HG02759 (cell line): ENCODE measurements around the gene FOSB.

Experiments used
- ATAC-seq: cut with Tn5 transposase; IDR thresholded peaks from one replicate; pipeline ENCODE4 v1.9.1; 2021; ENCODE audit warnings: mild to moderate bottlenecking, moderate library complexity; ENCODE audit not compliant: unreplicated experiment

Gene FOSB

DNA sequence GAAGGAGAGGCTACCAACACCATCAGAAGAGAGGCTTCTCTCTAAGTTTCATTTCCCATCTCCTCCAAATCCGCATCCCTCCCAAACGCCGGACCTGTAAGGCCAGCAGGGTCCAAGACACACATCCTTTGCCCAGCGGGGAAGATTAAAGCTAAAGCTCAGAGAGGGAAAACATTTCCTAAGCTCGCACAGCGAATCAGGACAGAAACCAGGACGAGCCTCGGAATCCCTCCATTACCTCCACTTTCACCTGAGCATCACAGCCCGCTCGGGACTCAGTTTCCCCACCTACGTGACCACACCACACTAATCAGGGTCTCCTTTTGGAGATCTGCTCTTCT is 711 bp upstream of the FOSB start:
- ATAC-seq = no peak

DNA sequence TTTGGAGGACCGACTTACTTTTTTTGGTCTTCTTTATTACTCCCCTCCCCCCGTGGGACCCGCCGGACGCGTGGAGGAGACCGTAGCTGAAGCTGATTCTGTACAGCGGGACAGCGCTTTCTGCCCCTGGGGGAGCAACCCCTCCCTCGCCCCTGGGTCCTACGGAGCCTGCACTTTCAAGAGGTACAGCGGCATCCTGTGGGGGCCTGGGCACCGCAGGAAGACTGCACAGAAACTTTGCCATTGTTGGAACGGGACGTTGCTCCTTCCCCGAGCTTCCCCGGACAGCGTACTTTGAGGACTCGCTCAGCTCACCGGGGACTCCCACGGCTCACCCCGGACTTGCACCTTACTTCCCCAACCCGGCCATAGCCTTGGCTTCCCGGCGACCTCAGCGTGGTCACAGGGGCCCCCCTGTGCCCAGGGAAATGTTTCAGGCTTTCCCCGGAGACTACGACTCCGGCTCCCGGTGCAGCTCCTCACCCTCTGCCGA is 409 bp downstream of the FOSB start:
- no peak for ATAC-seq

DNA sequence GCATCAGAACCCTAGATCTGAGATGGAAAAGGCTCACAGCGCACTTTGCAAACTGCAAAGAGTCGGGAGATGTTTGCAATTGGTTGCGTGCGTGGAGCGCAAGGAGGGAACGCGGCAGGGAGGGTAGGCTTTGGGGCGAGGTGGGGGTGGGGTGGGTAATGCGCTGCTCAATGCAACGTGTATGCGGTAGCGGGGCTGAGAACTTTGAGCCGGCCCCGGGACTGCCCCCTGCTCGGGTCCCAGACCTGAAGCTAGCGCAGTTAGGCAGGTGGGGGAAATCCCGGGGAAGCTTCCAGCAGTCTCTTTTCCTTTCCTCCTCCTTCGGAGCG is 971 bp downstream of the FOSB start:
- peak; percentile 27 for ATAC-seq

DNA sequence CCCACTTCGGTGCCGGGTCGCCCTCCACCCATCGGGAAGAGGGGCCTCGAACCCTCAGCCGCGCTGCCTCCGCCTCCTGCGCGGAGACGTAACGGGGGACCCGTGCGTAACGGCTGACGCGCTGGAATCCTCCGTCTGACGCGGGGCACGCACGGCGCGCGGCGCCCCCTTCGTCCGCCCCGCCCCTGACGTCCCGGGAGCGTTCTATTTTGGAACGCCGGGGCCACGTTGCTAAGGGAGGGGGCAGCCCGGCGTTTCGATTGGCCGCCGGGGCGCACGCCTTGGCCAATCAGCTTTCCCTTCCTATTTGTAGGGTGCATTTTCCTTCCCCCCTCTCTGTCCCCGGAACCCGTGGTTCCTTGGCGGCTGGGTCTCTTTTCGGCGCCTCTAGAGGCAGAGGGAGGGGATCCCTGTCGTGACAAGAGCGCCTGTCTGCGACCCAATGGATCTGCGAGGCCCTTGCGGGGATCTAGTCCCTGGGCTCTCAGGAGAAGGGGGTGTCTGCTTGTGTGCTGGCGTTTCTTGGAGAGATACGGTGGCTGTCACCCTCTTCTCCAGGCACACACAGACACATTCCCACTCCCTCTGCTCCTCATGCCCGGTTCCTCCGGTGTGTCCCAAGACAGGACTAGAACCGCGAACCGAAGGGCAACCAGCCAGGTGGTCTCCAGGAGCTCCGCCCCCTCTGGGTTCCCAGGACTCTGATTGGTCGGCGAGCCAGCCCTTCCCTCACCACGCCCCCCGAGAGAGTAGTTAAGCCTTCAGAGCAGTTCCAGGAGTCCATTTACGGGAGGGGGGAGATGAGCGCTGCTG is 1.5 kb downstream of the FOSB start:
- peak; percentile 69 for ATAC-seq

DNA sequence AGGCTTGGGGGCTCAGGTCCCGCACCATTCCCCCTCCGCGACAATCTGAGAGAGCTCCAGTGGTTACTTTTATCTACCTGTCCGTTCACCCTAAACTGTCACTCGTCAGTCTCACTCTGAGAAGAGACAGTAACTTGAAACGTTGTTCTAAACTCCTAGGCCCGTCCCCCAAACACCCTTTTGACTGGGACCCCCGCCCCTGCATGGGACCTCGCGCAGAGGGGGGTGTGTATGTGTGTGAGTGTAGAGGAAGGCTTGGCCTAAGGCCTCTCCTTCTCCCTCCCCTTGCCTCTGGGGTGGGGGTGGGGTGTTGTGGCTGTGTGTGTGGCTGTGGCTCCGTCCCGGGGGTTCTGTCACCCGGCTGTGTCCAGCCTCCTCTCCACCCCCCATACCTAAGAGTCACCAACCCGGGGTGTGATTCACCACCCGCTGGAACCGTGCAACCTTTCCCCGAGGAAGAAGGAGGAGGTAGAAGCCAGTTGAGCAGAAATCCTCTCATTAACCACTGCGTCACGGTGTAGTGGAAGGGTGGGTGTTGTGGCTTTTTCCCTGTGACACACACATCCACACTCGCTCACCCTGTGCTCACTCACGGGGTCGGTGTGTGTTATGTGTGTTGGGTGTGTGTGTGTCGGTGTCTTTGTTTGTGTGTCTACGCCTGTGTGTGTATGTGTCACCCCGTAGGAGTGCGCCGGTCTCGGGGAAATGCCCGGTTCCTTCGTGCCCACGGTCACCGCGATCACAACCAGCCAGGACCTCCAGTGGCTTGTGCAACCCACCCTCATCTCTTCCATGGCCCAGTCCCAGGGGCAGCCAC is 2.4 kb downstream of the FOSB start:
- ATAC-seq = no peak

DNA sequence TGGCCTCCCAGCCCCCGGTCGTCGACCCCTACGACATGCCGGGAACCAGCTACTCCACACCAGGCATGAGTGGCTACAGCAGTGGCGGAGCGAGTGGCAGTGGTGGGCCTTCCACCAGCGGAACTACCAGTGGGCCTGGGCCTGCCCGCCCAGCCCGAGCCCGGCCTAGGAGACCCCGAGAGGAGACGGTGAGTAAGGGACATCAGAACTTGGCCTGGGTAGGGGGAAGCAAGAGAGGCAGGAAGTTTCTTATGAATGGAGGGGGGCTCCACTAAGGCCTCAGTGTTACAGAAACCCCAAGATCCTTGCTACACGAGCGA is 2.9 kb downstream of the FOSB start:
- no peak for ATAC-seq

DNA sequence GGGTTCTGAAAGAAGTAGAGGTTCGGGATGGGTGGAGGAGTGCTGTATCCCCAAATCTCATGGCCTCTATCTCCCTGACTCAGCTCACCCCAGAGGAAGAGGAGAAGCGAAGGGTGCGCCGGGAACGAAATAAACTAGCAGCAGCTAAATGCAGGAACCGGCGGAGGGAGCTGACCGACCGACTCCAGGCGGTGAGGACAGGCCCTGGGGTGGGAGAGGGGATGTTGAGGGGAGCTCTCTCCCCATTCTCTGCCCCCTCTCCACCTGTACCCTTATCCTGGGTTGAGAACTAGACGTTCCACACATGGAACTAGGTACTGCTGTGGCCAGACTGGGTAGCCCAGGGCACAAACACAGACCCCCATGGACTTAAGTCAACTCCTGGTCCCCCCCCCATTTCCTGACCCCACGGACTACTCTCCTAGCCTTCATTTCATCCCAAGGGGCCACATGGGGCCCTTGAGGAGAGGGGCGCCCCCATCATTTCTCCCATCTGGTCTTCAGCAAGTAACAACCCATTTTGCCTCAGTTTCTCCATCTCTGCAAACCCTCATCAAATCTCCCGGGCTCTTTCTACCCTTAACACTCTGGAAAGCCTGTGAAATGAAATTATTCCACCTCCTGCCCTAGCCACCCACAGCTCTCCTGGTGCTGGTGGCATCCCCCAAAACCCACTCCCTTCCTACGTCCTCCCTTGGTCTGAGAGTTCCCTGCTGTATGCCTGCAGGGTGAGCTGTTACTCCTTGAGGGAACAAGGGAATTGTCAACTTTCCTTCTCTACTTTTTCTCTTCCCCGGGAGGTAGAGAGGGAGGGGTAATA is 3.5 kb downstream of the FOSB start:
- ATAC-seq = no peak

DNA sequence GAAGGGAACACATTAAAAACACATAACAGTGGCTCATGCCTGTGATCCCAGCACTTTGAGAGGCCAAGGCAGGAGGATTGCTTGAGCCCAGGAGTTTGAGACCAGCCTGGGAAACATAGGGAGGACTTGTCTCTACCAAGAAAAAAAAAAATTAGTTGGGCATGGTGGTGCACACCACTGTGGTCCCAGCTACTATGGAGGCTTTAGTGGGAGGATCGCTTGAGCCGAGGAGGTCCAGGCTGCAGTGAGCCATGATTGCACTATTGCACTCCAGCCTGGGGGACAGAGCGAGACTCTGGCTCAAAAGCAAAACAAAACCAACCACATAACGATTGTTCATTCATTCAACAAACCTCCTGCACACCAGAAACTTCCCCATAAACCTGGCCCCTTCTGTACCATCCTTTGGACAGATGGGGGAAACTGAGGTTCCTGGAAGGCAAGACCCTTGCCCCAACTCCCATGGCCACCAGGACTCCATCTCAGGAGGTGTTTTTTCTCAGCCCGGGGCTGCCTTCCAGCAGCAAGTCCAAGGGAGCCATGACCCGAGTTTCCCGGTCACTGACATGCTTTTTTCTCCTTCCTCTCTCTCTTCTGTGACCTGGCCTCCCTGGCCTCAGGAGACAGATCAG is 4.3 kb downstream of the FOSB start:
- ATAC-seq = no peak

DNA sequence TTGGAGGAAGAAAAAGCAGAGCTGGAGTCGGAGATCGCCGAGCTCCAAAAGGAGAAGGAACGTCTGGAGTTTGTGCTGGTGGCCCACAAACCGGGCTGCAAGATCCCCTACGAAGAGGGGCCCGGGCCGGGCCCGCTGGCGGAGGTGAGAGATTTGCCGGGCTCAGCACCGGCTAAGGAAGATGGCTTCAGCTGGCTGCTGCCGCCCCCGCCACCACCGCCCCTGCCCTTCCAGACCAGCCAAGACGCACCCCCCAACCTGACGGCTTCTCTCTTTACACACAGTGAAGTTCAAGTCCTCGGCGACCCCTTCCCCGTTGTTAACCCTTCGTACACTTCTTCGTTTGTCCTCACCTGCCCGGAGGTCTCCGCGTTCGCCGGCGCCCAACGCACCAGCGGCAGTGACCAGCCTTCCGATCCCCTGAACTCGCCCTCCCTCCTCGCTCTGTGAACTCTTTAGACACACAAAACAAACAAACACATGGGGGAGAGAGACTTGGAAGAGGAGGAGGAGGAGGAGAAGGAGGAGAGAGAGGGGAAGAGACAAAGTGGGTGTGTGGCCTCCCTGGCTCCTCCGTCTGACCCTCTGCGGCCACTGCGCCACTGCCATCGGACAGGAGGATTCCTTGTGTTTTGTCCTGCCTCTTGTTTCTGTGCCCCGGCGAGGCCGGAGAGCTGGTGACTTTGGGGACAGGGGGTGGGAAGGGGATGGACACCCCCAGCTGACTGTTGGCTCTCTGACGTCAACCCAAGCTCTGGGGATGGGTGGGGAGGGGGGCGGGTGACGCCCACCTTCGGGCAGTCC is 5.0 kb downstream of the FOSB start:
- no peak for ATAC-seq

DNA sequence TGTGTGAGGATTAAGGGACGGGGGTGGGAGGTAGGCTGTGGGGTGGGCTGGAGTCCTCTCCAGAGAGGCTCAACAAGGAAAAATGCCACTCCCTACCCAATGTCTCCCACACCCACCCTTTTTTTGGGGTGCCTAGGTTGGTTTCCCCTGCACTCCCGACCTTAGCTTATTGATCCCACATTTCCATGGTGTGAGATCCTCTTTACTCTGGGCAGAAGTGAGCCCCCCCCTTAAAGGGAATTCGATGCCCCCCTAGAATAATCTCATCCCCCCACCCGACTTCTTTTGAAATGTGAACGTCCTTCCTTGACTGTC is 5.5 kb downstream of the FOSB start:
- ATAC-seq = no peak

DNA sequence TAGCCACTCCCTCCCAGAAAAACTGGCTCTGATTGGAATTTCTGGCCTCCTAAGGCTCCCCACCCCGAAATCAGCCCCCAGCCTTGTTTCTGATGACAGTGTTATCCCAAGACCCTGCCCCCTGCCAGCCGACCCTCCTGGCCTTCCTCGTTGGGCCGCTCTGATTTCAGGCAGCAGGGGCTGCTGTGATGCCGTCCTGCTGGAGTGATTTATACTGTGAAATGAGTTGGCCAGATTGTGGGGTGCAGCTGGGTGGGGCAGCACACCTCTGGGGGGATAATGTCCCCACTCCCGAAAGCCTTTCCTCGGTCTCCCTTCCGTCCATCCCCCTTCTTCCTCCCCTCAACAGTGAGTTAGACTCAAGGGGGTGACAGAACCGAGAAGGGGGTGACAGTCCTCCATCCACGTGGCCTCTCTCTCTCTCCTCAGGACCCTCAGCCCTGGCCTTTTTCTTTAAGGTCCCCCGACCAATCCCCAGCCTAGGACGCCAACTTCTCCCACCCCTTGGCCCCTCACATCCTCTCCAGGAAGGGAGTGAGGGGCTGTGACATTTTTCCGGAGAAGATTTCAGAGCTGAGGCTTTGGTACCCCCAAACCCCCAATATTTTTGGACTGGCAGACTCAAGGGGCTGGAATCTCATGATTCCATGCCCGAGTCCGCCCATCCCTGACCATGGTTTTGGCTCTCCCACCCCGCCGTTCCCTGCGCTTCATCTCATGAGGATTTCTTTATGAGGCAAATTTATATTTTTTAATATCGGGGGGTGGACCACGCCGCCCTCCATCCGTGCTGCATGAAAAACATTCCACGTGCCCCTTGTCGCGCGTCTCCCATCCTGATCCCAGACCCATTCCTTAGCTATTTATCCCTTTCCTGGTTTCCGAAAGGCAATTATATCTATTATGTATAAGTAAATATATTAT is 6.1 kb downstream of the FOSB start:
- ATAC-seq = no peak

DNA sequence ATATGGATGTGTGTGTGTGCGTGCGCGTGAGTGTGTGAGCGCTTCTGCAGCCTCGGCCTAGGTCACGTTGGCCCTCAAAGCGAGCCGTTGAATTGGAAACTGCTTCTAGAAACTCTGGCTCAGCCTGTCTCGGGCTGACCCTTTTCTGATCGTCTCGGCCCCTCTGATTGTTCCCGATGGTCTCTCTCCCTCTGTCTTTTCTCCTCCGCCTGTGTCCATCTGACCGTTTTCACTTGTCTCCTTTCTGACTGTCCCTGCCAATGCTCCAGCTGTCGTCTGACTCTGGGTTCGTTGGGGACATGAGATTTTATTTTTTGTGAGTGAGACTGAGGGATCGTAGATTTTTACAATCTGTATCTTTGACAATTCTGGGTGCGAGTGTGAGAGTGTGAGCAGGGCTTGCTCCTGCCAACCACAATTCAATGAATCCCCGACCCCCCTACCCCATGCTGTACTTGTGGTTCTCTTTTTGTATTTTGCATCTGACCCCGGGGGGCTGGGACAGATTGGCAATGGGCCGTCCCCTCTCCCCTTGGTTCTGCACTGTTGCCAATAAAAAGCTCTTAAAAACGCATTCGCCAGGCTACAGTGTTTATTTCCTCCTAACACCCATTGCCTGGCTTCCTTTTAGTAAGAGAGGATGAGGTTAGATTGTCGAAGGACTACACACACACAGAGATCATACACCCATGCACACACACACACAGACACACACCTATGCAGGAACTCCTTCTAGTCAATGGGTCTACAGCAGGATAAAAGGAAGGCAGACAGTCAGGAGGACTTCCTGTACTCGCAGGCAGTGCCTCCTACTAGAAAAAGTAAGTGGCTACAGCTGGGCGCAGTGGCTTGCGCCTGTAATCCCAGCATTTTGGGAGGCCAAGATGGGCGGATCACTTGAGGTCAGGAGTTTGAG is 7.1 kb downstream of the FOSB start:
- no peak for ATAC-seq

DNA sequence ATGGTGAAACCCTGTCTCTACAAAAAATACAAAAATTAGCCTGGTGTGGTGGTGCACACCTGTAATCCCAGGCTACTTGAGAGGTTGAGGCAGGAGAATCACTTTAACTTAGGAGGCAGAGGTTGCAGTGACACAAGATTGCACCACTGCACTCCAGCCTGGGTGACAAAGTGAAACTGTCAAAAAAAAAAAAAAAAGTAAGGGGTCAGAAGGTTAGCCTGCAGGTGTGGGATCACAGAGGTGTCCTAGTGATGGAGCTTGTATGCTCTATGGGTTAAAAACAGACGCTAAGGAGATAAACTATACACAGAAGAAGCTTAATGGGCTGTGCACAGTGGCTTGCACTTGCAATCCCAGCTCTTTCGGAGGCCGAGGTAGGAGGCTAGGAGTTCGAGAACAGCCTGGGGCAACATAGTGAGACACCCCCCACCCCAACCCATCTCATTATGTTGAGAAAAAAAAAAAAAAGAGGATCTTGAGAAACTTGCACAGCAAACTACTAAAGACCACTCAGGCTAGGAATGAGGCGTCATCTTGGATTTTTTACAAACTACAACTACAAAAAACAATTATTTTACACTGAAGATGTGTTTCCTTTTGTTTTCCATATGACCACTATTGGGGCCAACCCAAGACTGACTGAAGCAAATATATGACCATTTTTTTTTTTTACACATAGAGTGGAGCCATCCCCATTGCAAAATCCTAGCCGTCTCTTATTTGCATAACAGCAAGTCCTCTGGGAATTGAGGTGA is 7.9 kb downstream of the FOSB start:
- no peak for ATAC-seq

DNA sequence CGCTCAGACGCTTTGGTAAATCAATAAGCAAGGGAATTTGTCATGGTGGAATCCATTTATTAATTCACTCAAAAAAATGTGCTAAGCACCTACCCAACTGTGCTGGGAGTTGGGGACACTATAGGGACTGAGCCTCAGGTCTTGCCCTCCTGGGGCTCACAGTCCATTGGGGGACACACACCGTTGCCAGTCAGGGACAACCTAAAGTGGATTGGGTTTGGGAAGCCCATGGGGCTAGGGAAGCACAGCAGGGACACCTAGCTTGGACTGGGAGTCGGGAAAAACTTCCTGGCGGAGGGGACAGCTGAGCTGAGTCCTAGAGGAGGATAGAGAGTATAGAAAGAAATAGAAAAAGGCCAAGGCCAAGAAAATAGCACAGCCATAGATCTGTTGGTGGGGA is 8.5 kb downstream of the FOSB start:
- ATAC-seq = no peak

DNA sequence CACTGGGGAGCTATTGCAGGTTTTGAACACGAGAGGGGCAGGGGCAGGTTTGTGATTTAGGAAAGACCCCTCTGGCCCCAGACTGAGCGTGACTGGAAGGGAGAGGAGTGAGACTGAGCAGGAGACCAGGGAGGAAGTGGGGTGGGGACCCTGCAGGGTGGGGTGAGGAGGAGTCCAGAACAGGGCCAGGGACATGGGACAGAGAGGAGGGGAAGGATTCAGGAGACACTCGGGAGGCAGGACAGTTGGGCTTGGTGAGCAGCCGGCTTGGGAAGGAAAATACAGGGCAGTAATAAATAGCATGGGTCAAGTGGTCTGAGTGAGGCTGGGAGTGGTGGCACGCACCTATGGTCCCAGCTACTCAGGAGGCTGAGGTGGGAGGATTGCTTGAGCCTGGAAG is 9.4 kb downstream of the FOSB start:
- no peak for ATAC-seq

DNA sequence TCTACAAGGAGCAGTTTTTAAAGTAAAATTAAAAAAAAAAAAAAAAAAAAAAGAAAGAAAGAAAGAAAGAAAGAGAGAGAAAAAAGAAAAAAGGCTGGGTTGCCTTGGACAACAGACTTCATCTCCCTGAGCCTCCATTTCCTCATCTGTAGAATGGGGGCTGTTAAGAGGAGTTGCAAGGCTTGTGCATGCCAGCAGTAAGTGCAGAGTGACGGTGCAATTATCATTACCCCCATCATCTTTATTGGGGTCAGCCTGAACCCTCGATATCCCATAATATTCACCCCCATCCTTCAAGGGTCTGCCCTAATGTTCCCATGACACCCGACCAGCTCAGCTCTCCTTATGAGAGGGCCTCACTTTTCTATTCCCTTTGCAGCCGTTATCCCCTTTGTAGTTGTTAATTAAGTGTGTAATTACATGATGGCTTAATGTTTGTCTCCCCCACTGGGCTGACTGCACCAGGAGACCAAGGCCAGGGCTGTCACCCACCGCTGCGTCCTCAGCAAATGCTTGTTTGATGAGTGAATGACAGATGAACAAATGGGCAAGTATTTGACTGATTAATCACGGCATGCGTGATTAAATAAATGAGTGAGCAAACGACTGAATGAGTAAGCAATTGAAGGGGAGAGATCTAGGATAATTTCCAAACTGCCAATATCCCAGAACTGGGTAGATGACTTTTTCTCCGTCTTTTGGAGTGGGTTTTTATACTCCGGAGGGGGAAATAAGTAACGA is 10.1 kb downstream of the FOSB start:
- ATAC-seq = no peak
